Measurements from ENCODE around the gene UBR1. TPM values are rescaled to one million over a fixed set of nuclear protein-coding genes. Genes with fewer than 3 reads are reported as not detected.

Gene UBR1
- total RNA-seq, 4 donors from 2014 or later = 11.6 to 38.2 (median 17.2) TPM

- intact Hi-C loops (cut with DNase I; ENCODE audit: low total_unique reads) = no loop called here
- DNase-seq (ENCODE audit: low spot score in 2 of 2) = no peak
- 35 to 39% methylated on average over 2 of the region's 2 CpGs for WGBS, 2 donors
- TF ChIP-seq POLR2A (IDR thresholded peaks at IDR 0.05) (no peak), CTCF (IDR thresholded peaks at IDR 0.05) (no peak)
- H3K4me3 ChIP-seq (ENCODE audit: low read depth, poor library complexity, severe bottlenecking) = no peak overlapping the region
Measured at GRCh38 chr15:42919308-42919707, 186.5 kb downstream of the UBR1 start.

DNA sequence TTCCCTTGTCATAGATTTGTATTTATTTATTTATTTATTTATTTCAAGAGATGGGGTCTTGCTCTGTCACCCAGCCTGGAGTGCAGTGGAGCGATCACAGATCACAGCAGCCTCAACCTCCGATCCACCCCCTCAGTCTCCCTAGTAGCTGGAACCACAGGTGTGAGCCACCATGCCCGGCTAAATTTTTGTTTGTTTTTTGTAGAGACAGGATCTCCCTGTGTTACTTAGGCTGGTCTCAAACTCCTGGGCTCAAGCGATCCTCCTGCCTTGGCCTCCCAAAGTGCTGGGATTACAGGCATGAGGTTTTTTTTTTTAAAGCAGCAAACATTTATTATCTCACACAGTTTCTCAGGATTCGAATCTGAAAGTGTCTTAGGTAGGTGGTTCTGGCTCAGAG is 187.8 kb downstream of the UBR1 start:
- intact Hi-C loops (cut with DNase I; ENCODE audit: low total_unique reads) = no loop called here
- no peak overlapping the region for H3K4me3 ChIP-seq (ENCODE audit: low read depth, poor library complexity, severe bottlenecking)
- TF ChIP-seq CTCF (IDR thresholded peaks at IDR 0.05) (no peak), POLR2A (IDR thresholded peaks at IDR 0.05) (no peak)
- DNase-seq (ENCODE audit: low spot score in 2 of 2) = no peak
- WGBS, 2 donors = 92 to 94% methylated on average over 5 of the region's 5 CpGs

DNA sequence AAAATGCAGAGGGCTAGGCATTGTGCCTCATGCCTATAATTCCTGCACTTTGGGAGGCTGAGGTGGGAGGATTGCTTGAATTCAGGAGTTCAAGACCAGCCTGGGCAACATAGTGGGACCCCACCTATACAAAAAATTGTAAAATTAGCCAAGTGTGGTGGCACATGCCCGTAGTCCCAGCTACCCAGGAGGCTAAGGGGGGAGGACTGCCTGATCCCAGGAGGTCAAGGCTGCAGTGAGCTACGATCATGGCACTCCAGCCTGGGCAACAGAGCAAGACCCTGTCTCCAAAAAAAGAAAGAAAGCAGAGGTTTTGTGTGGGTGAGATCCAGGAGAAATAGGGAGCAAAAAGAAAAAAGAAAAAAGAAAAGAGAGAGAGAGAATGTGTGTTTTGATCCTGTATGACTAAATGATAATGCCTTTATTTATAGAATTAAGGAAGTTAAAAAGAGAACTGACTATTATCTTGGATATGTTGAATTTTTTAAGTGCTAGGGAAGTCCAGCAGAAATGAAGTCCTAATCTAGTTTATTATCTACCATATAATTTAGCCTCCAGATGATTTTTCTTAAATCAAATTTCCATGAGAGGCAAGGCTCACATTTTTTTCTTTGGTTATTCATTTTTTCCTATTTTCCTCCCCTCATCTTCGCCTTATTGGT is 190.1 kb downstream of the UBR1 start:
- TF ChIP-seq POLR2A (IDR thresholded peaks at IDR 0.05) (no peak), CTCF (IDR thresholded peaks at IDR 0.05) (no peak)
- H3K4me3 ChIP-seq (ENCODE audit: low read depth, poor library complexity, severe bottlenecking) = no peak overlapping the region
- WGBS, 2 donors = 84 to 85% methylated on average over 3 of the region's 3 CpGs
- no peak for DNase-seq (ENCODE audit: low spot score in 2 of 2)
- intact Hi-C loops (cut with DNase I; ENCODE audit: low total_unique reads) = no loop called here

DNA sequence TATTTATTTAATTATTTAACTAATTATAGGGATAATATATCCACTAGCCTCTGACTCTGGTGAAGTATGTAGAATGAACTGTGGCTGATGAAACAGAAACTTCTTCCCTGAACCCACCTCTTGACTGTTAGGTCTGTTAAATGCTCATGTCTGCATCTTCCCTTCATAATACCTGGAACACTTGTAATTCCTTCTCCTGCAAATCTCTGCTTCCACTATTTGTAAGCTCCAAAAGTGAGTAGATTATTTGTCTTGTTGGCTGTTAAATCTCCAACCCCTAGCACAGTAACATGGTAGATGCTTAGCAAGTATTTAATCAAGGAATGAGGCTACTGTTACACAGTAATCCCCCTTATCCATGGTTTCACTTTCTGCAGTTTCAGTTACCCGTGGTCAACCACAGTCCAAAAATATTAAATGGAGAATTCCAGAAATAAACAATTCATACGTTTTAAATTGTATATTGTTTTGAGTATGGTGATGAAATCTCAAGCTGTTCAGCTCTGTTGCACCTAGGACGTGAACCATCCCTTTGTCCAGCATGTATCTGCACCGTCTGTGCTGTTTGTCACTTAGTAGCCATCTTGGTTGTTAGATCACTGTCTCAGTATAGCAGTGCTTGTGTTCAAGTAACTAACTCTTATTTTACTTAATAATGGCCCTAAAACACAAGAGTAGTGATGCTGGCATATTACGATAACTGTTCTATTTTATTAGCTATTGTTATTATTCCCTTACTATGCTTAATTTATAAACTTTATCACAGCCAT is 190.9 kb downstream of the UBR1 start:
- no peak for TF ChIP-seq POLR2A (IDR thresholded peaks at IDR 0.05)
- no peak for TF ChIP-seq CTCF (IDR thresholded peaks at IDR 0.05)
- no peak overlapping the region for H3K4me3 ChIP-seq (ENCODE audit: low read depth, poor library complexity, severe bottlenecking)
- WGBS, 2 donors = 75 to 77% methylated on average over 5 of the region's 5 CpGs
- DNase-seq (ENCODE audit: low spot score in 2 of 2) = no peak
- intact Hi-C loops (cut with DNase I; ENCODE audit: low total_unique reads) = no loop called here

- no peak for DNase-seq (ENCODE audit: low spot score in 2 of 2)
- H3K4me3 ChIP-seq (ENCODE audit: low read depth, poor library complexity, severe bottlenecking) = no peak overlapping the region
- intact Hi-C loops (cut with DNase I; ENCODE audit: low total_unique reads) = no loop called here
- WGBS, 2 donors = 79 to 83% methylated on average over 5 of the region's 5 CpGs
- no peak for TF ChIP-seq CTCF (IDR thresholded peaks at IDR 0.05)
Measured at GRCh38 chr15:42911058-42911592, 194.7 kb downstream of the UBR1 start.
